ENCODE measurements around the gene STEEP1. TPM values are rescaled to one million over a fixed set of nuclear protein-coding genes. Genes with fewer than 3 reads are reported as not detected.

Gene STEEP1
- total and polyA plus RNA-seq, 10 donors, result 11.0 to 31.6 (median 22.1) TPM

DNA sequence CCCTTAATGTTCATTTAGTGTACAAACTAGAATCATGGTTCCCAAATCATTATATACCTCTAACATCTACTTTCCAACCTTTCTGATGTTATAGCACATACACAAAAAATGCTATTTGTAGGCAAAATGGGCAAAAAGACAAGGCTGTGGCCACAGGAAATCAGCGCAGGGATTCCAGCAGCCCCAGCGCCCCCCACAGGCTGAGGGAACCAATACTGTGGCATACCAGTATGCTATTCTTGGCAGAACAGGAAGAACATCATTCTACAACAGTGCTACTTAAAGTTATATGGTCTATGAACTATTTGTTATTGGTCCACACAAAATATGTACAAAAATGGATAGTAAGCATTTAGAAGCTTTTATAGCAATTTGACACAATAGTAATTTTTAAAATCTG is 25.3 kb downstream of the STEEP1 start:
- Histone ChIP-seq H3K36me3 (peaks cover 0 to 38% (median 0%) of the 10 kb centered on the region in 6 donors), H3K27me3 (replicated peaks in 1 of 7) (no peaks in the 10 kb centered on the region), H3K4me1 (no peaks in the 10 kb centered on the region), H3K4me3 (no peak overlapping the region), H3K27ac (no peak overlapping the region), H3K9me3 (no peaks in the 10 kb centered on the region)
- TF ChIP-seq, protein P1, sequence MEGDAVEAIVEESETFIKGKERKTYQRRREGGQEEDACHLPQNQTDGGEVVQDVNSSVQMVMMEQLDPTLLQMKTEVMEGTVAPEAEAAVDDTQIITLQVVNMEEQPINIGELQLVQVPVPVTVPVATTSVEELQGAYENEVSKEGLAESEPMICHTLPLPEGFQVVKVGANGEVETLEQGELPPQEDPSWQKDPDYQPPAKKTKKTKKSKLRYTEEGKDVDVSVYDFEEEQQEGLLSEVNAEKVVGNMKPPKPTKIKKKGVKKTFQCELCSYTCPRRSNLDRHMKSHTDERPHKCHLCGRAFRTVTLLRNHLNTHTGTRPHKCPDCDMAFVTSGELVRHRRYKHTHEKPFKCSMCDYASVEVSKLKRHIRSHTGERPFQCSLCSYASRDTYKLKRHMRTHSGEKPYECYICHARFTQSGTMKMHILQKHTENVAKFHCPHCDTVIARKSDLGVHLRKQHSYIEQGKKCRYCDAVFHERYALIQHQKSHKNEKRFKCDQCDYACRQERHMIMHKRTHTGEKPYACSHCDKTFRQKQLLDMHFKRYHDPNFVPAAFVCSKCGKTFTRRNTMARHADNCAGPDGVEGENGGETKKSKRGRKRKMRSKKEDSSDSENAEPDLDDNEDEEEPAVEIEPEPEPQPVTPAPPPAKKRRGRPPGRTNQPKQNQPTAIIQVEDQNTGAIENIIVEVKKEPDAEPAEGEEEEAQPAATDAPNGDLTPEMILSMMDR (IDR thresholded peaks at IDR 0.05 in 8 of 11, conservative IDR thresholded peaks at IDR 0.05 in 3 of 11), result no peak
- no peak for TF ChIP-seq POLR2A (IDR thresholded peaks at IDR 0.05)
- no peak for TF ChIP-seq POLR2AphosphoS5 (IDR thresholded peaks at IDR 0.05)
- WGBS, 5 donors, result 28 to 43% (median 39%) methylated on average over 2 of the region's 2 CpGs
- no peak for DNase-seq
- intact Hi-C loops (cut with DNase I; ENCODE audit: low total_unique reads), result no loop called here

DNA sequence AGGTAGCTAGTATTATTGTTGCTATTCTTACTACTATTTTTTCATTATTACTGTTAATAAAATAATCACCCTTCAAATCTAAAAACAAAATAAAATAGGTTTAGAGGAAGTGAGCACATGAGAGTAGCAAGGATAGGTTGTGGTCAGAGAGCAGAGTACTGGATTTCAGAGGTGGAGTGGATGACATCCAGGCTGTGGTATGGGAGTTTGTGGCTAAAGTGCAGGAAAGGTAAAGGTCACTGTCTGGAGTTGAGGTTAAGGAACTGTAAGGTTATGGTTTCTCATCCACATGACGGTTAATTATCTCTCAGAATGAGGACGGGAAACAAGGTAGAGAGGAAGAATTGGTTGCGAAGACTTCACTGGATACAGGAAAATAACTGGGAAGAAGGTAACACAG is 27.7 kb downstream of the STEEP1 start:
- intact Hi-C loops (cut with DNase I; ENCODE audit: low total_unique reads), result no loop called here
- no peaks in the 10 kb centered on the region for H3K4me1 ChIP-seq
- no peak for TF ChIP-seq POLR2A (IDR thresholded peaks at IDR 0.05)
- no peak for TF ChIP-seq POLR2AphosphoS5 (IDR thresholded peaks at IDR 0.05)
- TF ChIP-seq, protein P1 (IDR thresholded peaks at IDR 0.05 in 8 of 11, conservative IDR thresholded peaks at IDR 0.05 in 3 of 11), result no peak
- H3K36me3 ChIP-seq, result peaks cover 0 to 38% (median 0%) of the 10 kb centered on the region in 6 donors
- no peaks in the 10 kb centered on the region for H3K9me3 ChIP-seq
- no peak overlapping the region for H3K27ac ChIP-seq
- no peak overlapping the region for H3K4me3 ChIP-seq
- no peaks in the 10 kb centered on the region for H3K27me3 ChIP-seq (replicated peaks in 1 of 7)
- DNase-seq, result no peak
- WGBS, 5 donors, result 56 to 94% (median 60%) methylated on average over 3 of the region's 3 CpGs

GRCh38 chrX:119529345-119530276 is 35.6 kb downstream of the STEEP1 start:
- TF ChIP-seq POLR2A (IDR thresholded peaks at IDR 0.05) (no peak), POLR2AphosphoS5 (IDR thresholded peaks at IDR 0.05) (no peak)
- TF ChIP-seq, protein P1 (IDR thresholded peaks at IDR 0.05 in 8 of 11, conservative IDR thresholded peaks at IDR 0.05 in 3 of 11), result no peak
- DNase-seq, result peak; percentile 32
- intact Hi-C loops (cut with DNase I; ENCODE audit: low total_unique reads), result no loop called here

DNA sequence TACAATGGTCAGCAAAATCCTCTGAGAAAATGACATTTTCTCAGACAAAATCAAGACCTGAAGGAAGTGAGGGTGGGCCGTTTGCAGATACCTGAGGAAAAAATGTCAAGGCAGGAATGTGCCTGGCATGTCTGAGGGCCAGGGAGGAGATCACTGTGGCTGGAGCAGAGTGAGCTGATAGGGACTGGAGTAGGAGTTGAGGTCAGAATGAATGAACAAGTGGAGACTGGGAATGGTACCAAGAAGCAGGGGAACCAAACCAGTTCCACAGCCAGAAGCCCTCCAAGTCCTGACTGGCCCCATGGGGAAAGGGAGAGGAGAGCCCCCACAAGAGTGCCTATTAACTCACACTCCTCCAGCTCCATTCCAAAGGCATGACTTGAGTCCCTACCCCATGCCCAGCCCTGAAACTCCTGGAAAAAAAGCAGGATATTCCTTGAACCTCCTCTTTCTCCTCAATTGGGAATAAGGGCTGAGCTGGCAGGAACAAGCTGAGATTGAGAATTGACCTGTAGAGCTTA is 41.5 kb downstream of the STEEP1 start:
- WGBS, 5 donors, result 66 to 93% (median 77%) methylated on average over 1 of the region's 1 CpG

More at GRCh38 chrX:119529345-119530276, 35.6 kb downstream of the STEEP1 start:
- no peak overlapping the region for H3K4me3 ChIP-seq
- H3K27me3 ChIP-seq (replicated peaks in 1 of 7), result no peaks in the 10 kb centered on the region
- 73 to 87% (median 78%) methylated on average over 9 of the region's 9 CpGs for WGBS, 5 donors
- peaks cover 0 to 10% (median 5%) of the 10 kb centered on the region in 6 donors for H3K4me1 ChIP-seq
- peak overlapping the region in 6 of 8 donors; percentile 11 to 58 (median 44) for H3K27ac ChIP-seq
- H3K36me3 ChIP-seq, result no peaks in the 10 kb centered on the region
- H3K9me3 ChIP-seq, result no peaks in the 10 kb centered on the region

More for the DNA sequence above, 41.5 kb downstream of the STEEP1 start:
- Histone ChIP-seq H3K27ac (no peak overlapping the region), H3K27me3 (replicated peaks in 1 of 7) (no peaks in the 10 kb centered on the region), H3K4me3 (no peak overlapping the region), H3K9me3 (no peaks in the 10 kb centered on the region), H3K4me1 (no peaks in the 10 kb centered on the region), H3K36me3 (no peaks in the 10 kb centered on the region)
- no peak for TF ChIP-seq POLR2A (IDR thresholded peaks at IDR 0.05)
- TF ChIP-seq POLR2AphosphoS5 (IDR thresholded peaks at IDR 0.05), result no peak
- TF ChIP-seq, protein P1 (IDR thresholded peaks at IDR 0.05 in 8 of 11, conservative IDR thresholded peaks at IDR 0.05 in 3 of 11), result no peak
- no peak for DNase-seq
- intact Hi-C loops (cut with DNase I; ENCODE audit: low total_unique reads), result no loop called here

All from spleen (tissue), 11 donors.